Measurements from ENCODE around the gene NXT2. TPM values are rescaled to one million over a fixed set of nuclear protein-coding genes. Genes with fewer than 3 reads are reported as not detected.
A peak's percentile ranks its signal among the peaks of the same experiment; 100 is the strongest.
"Not testable (repeated sequence)": the region's sequence is repeated elsewhere in the genome, so short reads cannot be mapped to it uniquely, and the experiment has no call there.

NXT2 gene
- total RNA-seq, result 10 to 100 TPM; 12.3 to 14.5 TPM

DNA sequence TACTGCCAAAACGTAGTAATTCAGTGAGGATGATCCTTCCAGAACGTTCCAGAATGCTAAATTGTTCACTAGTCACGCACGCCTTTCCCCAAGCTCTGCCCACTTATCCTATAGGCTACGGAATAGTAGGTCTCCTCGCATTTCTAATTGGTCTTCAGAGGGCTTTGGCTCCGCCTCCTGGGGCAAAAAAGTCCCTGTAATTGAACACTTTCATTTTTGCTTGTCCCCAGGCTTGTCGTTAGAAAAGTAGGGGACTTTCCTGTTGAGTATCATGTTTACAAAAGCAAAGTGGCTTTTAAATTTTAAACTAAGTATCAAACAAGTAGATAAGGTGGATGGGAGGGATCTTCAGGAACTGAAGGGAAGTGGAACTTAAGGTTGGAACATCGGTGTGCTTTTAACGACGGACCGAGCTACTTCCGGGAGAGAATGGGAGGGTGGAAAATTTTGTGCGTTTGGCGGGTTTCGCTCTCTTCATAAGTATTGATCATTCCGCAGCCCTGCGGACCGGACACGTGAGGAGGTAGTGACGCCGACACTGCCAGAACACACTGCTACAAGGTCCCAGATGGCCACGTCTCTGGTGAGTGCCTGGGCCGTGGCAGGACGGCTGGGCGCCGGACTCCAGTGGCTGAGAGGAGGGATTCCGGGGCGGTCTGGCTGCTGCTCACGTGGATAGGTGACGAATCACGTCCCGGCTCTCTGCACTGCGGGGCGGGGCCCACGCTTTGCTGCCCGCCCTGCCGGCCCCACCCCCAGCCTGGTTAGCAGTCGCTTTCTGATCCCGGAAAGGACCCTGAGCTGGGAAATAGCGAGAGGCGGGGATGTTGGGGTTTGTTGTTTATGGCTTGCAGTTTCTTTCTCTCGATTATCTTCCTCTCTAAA lies at the start of gene NXT2:
TSS of gene NXT2 (plus strand) at position 406 of the 885 bp plus-strand sequence. CDS start at position 569, 163 bp downstream.
- peaks cover 0 to 5% of the 10 kb centered on the region in 2 donors for H3K9me3 Mint-ChIP-seq
- peak; percentile 75 to 88 for DNase-seq (ENCODE audit: low spot score in 2 of 2)
- H3K27ac Mint-ChIP-seq, result peak within 1 kb of the TSS; percentile 98 to 99
- peaks cover 0 to 6% of the 10 kb centered on the region in 2 donors for H3K36me3 Mint-ChIP-seq
- ATAC-seq, result peak; percentile 96 to 97

DNA sequence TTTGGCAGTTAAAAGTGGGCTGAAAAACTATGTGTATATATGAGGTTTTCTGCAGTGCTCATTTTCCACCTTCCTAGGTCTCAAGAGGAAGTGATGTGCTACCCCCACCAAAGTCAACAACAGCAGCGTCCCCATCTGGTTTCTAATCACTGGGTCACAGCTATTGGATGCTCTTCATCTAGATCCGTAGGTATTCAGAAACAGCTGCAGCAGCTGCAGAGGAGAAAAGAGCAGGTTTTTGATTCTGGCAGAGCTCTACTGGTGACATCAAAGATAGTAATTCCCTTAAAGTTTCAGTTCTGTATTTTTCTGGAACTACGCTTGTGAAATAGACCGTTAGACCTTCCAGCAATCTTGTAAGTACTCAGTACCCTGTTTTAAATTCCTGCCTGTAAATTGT lies 49.0 kb upstream of the NXT2 start:
- H3K27ac Mint-ChIP-seq, result no peak overlapping the region
- DNase-seq (ENCODE audit: low spot score in 2 of 2), result no peak
- no peak for ATAC-seq
- H3K9me3 Mint-ChIP-seq, result peaks cover 0 to 4% of the 10 kb centered on the region in 2 donors
- no peaks in the 10 kb centered on the region for H3K36me3 Mint-ChIP-seq

DNA sequence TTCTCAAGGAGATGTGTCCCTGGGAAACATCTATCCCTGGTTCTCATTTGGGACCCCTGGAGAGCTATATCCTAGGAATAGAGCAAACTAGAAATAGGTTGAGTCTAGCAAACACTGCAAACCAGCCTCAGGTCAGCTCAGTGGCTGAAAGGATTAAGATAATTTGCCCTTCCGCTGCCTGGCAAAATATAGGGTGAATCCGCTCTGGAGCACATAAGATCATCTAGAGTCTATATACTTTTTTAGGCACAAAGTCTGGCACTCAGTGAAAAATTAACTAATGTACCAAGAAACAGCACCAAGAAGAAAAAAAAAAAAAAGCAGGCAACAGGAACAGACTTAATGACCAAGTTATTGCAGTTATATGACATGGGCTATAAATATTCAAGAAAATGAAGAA lies 47.5 kb upstream of the NXT2 start:
- Mint-ChIP-seq H3K27ac (peak overlapping the region in 1 of 2 donors; percentile 55), H3K9me3 (peaks cover 0 to 4% of the 10 kb centered on the region in 2 donors), H3K36me3 (no peaks in the 10 kb centered on the region)
- no peak for DNase-seq (ENCODE audit: low spot score in 2 of 2)
- no peak for ATAC-seq

DNA sequence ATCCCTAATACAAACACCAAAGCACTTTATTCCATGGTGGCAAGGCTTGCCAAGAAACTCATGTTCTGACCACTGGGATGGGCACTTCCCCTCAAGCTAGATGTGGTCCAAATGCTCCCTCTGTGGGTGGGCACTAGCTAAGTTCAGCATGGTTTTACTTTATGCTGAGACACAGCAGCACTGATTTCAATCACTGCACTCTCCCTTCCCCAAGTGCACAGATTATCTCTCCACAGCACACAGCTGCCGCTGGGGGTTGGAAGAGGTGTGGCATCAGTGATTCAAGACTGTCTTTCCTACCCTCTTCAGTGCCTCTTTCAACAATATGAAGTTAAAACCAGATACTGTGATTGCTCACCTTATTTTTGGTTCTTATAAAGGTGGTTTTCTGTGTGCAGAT lies 38.2 kb upstream of the NXT2 start:
- no peaks in the 10 kb centered on the region for H3K36me3 Mint-ChIP-seq
- H3K27ac Mint-ChIP-seq, result no peak overlapping the region
- ATAC-seq (no peak), DNase-seq (ENCODE audit: low spot score in 2 of 2) (no peak)
- H3K9me3 Mint-ChIP-seq, result no peaks in the 10 kb centered on the region

DNA sequence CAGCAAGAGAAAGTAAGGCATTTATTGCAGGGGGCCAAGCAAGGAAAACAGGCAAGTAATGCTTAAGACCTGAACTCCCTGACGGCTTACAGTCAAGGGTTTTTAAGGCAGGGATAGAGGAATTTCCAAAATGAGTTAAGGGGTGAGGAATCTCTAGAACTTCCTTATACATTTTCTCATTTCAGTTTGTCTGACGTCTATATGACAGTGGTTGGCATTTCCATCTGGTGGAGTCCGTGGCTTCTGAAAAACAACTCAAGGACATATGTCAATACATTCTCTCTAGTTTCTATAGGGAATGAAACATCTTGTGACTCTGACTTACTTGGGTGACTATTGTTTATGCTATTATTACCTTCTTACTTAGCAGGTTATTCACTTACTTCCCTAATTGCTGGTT lies 35.5 kb upstream of the NXT2 start:
- DNase-seq (ENCODE audit: low spot score in 2 of 2) (no peak), ATAC-seq (no peak)
- H3K27ac Mint-ChIP-seq, result no peak overlapping the region
- no peaks in the 10 kb centered on the region for H3K9me3 Mint-ChIP-seq
- H3K36me3 Mint-ChIP-seq, result no peaks in the 10 kb centered on the region

DNA sequence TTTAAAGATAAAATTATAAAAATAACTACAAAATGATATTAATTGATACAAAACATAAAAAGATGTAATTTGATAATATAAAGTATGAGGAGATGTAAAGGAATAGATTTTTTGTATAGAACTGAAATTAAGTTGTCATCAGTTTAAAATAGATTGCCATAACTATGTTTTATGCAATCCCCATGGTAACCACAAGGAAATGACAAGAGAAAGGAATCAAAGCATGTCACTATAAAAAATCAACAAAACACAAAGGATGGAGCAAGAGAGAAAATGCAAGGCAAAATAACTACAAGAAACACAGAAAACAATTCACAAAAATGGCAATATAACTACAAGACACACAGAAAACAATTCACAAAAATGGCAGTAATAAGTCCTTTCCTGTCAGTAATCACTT lies 27.7 kb upstream of the NXT2 start:
- no peaks in the 10 kb centered on the region for H3K9me3 Mint-ChIP-seq
- no peak overlapping the region for H3K27ac Mint-ChIP-seq
- H3K36me3 Mint-ChIP-seq, result no peaks in the 10 kb centered on the region

DNA sequence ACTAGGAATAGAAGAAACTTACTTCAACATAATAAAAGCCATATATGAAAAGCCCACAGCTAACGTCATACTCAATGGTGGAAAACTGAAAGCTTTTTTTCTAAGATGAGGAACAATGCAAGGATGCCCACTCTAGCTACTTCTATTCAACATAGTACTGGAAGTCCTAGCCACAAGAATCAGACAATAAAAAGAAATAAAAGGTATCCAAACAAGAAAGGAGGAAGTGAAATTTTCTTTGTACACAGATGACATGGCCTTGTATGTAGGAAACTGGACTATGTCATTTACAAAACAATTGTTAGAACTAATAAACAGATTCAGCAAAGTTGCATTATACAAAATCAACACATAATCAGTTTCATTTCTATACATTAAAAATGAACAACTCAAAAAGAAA lies 25.5 kb upstream of the NXT2 start:
- Mint-ChIP-seq H3K36me3 (no peaks in the 10 kb centered on the region), H3K27ac (no peak overlapping the region), H3K9me3 (no peaks in the 10 kb centered on the region)
- DNase-seq (ENCODE audit: low spot score in 2 of 2) (no peak), ATAC-seq (no peak)

More for the DNA sequence above, 27.7 kb upstream of the NXT2 start:
- no peak for DNase-seq (ENCODE audit: low spot score in 2 of 2)
- ATAC-seq, result no peak

DNA sequence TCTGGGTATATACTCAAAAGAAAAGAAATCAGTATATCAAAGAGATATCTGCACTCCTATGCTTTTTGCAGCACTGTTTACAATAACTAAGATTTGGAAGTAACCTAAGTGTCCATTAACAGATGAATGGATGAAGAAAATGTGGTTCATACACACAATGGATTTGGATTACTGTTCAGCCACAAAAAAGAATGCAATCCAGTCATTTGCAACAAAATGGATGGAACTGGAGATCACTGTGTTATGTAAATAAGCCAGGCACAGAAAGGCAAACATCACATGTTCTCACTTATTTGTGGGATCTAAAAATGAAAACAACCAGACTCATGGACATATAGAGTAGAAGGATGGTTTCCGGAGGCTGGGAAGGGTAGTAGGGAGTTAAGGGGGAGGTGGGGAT lies 17.6 kb upstream of the NXT2 start:
- Mint-ChIP-seq H3K36me3 (no peaks in the 10 kb centered on the region), H3K27ac (no peak overlapping the region), H3K9me3 (no peaks in the 10 kb centered on the region)
- DNase-seq (ENCODE audit: low spot score in 2 of 2) (no peak), ATAC-seq (no peak)

DNA sequence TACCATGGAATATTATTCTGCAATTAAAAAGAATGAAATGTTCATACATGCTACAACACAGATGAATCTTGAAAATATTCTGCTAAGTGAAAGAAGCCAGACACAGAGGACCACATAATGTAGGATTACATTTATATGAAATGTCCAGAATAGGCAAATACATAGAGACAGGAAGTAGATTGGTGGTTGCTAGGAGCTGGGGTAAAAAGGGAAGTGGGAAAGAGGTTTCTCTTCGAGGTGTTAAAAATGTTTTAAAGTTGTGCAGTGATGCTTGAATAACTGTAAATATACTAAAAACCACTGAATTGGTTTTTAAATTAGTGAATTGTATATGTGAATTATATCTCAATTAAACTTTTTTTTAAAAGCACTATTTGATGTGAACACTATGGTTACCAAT lies 3.6 kb upstream of the NXT2 start:
- H3K9me3 Mint-ChIP-seq, result peaks cover 0 to 5% of the 10 kb centered on the region in 2 donors
- H3K36me3 Mint-ChIP-seq, result peaks cover 0 to 6% of the 10 kb centered on the region in 2 donors
- no peak overlapping the region for H3K27ac Mint-ChIP-seq
- DNase-seq (ENCODE audit: low spot score in 2 of 2) (no peak), ATAC-seq (no peak)

DNA sequence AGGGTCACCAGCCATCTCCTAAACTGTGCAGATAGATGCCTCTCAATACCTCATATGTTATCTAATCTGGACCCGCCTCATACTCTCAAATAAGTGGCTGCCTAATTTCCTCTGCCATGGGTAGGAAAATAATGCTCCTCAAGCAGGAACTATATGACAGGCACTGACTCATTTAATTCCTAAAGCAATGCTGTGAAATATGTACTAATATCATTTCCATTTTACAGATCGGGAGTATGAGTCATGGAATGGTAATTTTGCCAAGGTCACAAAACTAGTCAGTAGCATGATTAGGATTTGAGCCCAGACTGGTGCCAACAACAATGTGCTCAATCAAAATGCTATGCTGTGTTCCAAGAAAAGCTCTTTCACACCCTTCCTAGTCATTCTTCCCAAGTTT lies 3.0 kb upstream of the NXT2 start:
- ATAC-seq, result peak in 1 of 2 donors; percentile 28
- Mint-ChIP-seq H3K27ac (no peak overlapping the region), H3K9me3 (peaks cover 0 to 5% of the 10 kb centered on the region in 2 donors), H3K36me3 (peaks cover 0 to 6% of the 10 kb centered on the region in 2 donors)
- DNase-seq (ENCODE audit: low spot score in 2 of 2), result no peak

DNA sequence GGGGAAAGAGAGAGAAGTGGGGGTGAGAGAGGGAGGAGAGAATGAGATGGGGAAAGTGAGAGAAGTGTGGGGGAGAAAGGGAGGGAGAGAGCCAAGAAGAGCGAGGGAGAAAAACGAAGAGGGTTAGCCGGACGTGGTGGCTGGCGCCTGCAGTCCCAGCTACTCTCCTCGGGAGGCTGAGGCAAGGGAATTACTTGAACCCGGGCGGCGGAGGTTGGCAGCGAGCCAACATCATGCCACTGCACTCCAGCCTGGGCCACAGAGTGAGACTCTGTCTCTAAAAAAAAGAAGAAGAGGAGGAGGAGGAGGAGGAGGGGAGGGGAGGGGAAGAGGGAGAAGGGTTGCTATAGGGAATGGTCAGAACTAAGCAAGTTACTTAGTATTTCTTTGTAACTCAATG lies 1.7 kb upstream of the NXT2 start:
- DNase-seq (ENCODE audit: low spot score in 2 of 2), result no peak
- peaks cover 0 to 6% of the 10 kb centered on the region in 2 donors for H3K36me3 Mint-ChIP-seq
- H3K27ac Mint-ChIP-seq, result no peak overlapping the region
- H3K9me3 Mint-ChIP-seq, result peaks cover 0 to 5% of the 10 kb centered on the region in 2 donors
- ATAC-seq, result no peak

DNA sequence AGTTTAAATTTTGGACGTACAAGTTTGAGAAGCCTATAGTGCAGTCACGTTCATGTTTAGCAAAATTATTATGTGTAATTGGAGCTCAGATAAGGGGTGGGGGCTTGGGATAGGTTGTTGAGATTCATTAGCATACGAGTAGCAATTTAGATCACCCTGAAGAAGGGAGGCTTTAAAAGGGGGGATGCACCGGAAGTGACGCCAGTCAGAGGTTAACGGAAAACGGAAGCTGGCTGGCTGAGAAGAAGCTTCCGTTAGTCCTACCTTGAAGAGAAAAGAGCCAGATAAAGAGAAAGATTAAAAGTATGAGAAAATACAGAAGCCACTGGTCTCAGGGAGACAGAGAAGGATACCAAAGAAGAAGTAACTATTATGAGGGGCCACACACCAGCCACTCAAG lies 1.1 kb upstream of the NXT2 start:
- peak overlapping the region; percentile 66 to 98 for H3K27ac Mint-ChIP-seq
- DNase-seq (ENCODE audit: low spot score in 2 of 2), result no peak
- H3K9me3 Mint-ChIP-seq, result peaks cover 0 to 5% of the 10 kb centered on the region in 2 donors
- ATAC-seq, result no peak
- peaks cover 0 to 6% of the 10 kb centered on the region in 2 donors for H3K36me3 Mint-ChIP-seq

DNA sequence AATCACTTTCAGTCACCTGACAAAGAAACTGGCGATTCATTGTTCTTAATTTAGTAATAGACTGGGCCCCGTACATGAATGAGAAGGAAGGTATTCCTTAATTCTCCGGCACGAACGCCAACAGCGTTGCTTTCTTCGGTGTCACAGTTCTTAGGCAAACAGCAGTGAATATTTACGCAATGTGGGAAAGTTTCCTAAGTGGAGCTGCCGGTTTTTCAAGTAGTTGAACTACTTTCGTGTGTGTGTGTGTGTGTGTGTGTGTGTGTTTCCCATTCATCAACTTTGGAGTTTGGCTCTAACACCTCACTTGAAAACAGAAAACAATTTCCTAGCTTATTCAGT lies 651 bp downstream of the NXT2 start:
- Mint-ChIP-seq H3K36me3 (peaks cover 0 to 6% of the 10 kb centered on the region in 2 donors), H3K9me3 (peaks cover 0 to 5% of the 10 kb centered on the region in 2 donors), H3K27ac (peak overlapping the region; percentile 98 to 99)
- ATAC-seq (no peak), DNase-seq (ENCODE audit: low spot score in 2 of 2) (no peak)

DNA sequence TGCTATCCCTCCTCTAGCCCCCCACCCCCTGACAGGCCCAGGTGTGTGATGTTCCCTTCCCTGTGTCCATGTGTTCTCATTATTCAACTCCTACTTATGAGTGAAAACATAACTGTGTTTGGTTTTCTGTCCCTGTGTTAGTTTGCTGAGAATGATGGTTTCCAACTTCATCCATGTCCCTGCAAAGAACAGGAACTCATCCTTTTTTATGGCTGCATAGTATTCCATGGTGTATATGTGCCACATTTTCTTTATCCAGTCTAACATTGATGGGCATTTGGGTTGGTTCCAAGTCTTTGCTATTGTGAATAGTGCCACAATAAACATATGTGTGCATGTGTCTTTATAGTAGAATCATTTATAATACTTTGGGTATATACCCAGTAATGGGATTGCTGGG lies 2.4 kb downstream of the NXT2 start:
- ATAC-seq; H3K27ac Mint-ChIP-seq; DNase-seq (ENCODE audit: low spot score in 2 of 2); H3K36me3 Mint-ChIP-seq; H3K9me3 Mint-ChIP-seq: not testable (repeated sequence)

DNA sequence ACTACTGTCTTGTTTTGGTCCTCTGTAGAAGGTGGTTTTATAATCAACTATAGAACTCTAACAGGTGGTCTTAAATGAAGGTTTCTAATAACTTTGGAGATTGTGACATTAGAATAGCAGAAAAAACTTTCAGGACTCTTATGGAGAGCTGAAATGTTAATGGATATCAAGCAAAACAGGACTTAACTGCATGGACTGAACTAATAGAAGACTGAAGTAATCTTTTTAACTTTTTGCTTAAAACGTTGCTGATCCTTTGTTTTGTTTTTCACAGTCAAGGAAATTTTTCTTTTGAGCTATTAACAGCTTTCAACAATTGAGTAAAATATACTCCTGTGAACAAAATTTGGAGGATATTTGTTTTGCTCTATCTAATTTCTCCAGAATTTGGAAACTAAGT lies 17.2 kb downstream of the NXT2 start:
- DNase-seq (ENCODE audit: low spot score in 2 of 2) (no peak), ATAC-seq (no peak)
- H3K9me3 Mint-ChIP-seq, result no peaks in the 10 kb centered on the region
- H3K36me3 Mint-ChIP-seq, result no peaks in the 10 kb centered on the region
- H3K27ac Mint-ChIP-seq, result no peak overlapping the region

DNA sequence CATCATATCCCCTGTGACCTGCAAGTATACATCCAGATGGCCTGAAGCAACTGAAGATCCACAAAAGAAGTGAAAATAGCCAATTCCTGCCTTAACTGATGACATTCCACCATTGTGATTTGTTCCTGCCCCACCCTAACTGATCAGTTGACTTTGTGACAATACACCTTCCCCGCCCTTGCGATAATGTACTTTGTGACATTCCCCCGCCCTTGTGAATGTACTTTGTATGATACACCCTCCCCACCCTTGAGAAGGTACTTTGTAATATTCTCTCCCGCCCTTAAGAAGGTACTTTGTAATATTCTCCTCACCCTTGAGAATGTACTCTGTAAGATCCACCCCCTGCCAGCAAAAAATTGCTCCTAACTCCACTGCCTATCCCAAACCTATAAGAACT lies 39.4 kb downstream of the NXT2 start:
- not testable (repeated sequence) for DNase-seq (ENCODE audit: low spot score in 2 of 2); H3K27ac Mint-ChIP-seq; H3K9me3 Mint-ChIP-seq; H3K36me3 Mint-ChIP-seq; ATAC-seq

DNA sequence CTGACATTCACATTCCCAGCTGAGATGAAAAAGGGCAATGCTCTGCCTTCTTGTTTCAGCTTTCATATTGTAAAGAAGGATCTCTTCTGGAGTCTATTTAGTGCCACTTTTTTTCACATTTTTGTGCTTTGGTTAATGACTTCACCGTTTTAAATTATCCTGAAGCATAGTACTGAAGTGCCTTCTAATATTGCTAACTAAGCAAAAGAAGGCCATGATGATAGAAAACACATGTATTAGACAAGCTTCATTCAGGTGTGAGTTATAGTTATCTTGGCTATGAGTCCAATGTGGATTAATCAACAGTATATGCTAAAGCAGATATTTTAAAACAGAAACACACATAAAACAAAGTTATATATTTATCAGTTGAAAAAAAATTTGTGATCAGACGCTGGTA lies 40.4 kb downstream of the NXT2 start:
- no peak for DNase-seq (ENCODE audit: low spot score in 2 of 2)
- Mint-ChIP-seq H3K27ac (no peak overlapping the region), H3K9me3 (no peaks in the 10 kb centered on the region), H3K36me3 (no peaks in the 10 kb centered on the region)
- no peak for ATAC-seq

DNA sequence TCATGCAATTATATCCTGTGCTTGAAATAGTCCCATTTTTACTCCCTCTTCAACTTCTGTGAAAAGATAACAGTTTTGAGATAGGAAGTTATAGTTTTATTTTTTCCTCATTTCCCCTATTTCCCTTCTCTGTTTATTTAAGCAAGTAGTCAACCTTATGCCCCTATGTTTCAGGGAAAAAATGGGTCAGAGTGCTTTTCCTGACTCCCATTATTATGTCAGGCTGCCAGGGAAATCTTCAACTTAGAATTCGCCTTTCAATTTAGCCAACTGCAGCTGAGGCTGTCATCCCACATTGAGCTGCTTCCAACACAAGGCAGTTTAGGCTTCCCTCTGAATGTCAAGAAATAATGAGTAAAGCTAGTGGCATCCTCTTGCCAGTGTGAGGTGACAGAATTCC lies 42.3 kb downstream of the NXT2 start:
- no peak for DNase-seq (ENCODE audit: low spot score in 2 of 2)
- no peak overlapping the region for H3K27ac Mint-ChIP-seq
- no peaks in the 10 kb centered on the region for H3K9me3 Mint-ChIP-seq
- no peaks in the 10 kb centered on the region for H3K36me3 Mint-ChIP-seq
- ATAC-seq, result no peak
